Hematopoietic multipotent progenitor cell treated with erythropoietin and hydrocortisone succinate and interleukin-3 and kit ligand, for 17 days (in vitro differentiated cells): Measurements from ENCODE around the gene D2HGDH.

ENCODE experiments used
- DNase-seq: peaks from one replicate; pipeline ENCODE4 v3.0.0-alpha.2; 2015; ENCODE audit warnings: low spot score

D2HGDH gene

DNA sequence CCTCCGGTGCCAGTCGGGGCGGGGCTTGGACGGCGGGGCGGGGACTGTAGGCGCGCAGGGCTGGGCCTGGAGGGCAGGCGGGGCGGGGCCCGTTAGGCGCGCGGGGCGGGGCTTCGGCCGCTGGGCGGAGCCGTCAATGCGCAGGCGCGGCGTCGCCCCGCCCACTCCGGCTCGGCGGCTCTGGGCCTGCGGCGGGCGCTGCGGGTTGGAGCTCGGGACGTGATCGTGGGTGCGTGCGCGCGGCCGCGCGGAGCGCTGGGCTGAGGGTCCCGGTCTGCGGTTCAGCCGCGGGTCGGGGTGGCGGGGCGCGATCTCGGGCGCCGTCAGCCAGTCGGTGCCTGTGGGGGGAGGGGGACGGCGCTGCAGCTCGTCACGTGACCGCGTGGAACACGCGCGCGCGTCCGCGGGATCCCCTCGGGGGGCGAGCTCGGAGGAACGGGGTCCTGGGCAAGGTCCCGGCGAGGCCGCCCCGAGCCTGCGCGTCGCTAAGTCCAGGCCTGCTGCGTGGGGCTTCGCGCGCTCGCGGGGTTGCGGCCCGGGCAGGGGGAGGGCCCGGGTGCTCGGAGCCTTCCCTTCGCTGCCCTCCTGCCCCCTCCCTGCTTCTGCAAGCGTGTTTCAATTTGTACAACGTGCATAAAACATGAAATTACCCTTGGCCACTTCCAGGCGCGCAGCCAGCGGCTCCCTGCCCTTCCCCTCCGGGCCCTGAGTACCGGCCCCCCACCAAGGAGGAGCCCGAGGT is at the start of gene D2HGDH:
Gene D2HGDH, plus strand, starts transcription at position 164 of the 742 bp plus-strand sequence. CDS start 595 bp downstream, outside the sequence.
- peak; percentile 93 for DNase-seq

DNA sequence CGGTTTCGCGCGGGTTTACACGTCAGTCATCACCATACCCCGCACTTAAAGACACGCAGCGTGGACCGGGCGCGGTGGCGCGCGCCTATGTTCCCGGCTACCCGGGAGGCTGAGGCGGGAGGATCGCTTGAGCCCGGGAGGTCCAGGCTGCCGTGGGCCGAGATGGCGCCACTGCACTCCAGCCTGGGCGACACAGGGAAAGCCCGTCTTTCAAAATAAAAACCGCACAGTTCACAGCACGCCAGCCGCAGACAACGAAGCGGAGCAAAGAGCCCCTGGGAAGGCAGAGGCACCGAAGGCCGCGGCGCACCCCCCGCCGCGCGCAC is 48.1 kb upstream of the D2HGDH start:
- peak; percentile 16 for DNase-seq

DNA sequence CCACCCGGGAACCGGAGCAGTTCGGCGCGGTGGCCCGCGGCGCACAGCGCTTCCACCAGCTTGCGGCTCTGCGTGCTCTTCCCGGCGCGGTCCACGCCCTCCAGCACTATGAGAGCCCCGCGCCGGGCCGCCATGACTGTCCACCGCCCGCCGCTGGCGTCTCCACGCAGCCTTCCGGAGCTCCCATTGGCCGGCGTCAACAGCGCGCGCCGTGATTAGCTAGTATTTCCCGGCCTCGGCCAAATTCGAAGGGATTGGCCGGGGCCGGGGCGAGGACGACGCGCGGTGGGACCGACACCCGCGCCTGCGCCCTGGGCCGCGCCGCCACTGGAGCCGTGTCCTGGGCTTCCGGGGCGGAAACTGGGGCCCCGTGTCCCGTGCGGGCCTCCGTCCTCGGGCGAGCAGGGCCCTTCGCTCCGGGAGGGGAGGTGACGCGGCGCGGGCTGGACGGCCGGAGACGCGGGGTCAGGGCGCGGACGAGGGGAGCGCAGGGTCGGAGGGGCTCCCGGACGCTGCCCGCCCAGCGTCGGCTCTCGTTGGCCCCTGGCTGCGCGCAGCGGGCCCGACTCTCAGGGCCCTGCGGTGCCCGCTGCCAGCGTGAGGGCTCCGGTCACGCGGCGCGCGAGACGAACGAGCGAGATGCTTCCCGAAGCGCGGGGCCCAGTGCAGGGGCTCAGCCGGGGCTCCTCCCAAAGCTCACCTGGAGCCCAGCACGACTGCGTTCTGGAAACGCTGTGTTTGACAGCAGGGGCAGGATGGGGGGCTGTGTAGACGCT is 47.6 kb upstream of the D2HGDH start, which contains the start of gene DTYMK:
Gene DTYMK, minus strand, starts transcription at position 166 of the 776 bp plus-strand sequence. Its CDS starts 32 bp downstream, at position 134.
- DNase-seq = peak; percentile 94

DNA sequence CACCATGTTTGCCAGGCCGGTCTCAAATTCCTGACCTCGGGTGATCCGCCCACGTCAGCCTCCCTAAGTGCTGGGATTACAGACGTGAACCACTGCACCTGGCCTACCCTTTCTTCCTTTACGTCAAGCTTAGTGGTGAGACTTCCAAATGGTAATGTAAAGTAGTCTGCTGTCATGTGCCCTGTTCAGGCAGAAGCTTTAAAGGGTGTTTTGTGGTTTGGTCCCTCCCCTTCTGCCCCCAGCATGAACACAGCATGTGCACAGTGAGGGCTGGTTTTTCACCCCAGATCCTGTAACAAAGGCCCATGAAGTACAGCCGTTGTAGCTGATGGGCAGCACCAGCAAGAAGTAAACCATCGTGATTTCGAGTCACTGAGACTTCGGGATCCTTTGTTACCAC is 45.1 kb upstream of the D2HGDH start:
- no peak for DNase-seq

DNA sequence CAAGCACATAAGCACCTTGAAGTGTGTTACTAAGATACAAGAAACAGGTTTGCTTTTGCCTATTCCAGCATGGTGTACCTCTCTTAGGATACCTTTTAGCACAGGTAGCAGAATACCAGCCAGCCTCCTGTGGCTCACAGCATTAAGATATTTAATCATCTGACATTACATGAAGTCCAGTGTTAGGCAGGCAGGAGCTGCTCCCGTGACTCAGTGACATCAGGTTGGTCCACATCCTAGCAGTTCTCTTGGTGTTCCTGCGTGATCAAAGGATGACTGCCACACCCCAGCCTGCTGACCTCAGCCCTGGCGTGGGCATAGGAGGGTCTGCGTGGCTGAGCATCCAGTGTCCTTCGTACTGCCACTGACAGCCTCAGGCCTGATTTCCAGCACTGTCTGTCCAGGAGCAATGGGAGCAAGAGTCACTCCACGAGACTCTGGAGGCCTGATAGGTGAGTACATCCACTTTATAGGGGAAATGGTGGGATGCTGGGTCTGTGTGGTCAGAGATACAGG is 44.2 kb upstream of the D2HGDH start:
- no peak for DNase-seq

DNA sequence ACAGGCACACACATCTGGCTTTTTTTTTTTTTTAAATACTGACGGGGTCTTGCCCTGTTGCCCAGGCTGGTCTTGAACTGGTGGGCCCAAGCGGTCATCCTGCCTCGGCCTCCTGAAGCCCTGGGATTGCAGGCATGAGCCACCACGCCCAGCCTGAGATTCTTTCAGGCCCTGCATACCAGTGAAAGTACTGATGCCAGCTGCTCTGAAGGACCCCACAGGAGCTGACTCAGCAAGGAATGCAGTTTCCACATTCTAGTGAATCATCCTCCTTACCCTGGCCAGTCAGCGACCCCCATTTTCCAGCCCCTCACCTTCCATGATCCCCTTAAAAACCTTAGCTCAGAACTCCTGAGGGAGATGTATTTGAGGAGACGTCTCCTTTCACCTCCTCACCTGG is 42.0 kb upstream of the D2HGDH start:
- DNase-seq = no peak

DNA sequence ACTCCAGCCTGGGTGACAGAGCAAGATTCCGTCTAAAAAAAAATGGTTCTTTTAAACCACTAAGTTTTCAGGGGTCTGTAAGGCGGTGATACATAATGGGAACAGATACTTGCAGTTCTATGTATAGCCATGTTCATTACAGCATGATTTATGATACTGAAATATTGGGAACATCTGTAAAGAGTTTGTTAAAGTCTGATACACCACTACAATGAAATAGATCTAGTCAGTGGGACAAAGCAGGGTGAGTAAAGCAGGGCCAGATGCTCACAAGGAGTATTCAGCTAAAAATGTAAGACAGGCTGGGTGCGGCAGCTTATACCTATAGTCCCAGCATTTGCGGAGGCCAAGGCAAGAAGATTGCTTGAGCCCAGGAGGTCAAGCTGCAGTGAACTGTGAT is 38.8 kb upstream of the D2HGDH start:
- DNase-seq = no peak

DNA sequence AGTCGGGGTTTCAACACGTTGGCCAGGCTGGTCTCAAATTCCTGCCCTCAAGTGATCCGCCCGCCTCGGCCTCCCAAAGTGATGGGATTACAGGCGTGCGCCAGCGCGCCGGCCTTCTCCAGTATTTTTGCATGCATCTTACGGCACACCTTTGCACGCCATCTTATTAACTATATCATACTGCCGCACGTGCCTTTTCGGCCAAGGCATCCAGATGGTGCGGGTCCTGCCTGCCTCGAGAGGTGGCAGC is 33.4 kb upstream of the D2HGDH start:
- DNase-seq = no peak

DNA sequence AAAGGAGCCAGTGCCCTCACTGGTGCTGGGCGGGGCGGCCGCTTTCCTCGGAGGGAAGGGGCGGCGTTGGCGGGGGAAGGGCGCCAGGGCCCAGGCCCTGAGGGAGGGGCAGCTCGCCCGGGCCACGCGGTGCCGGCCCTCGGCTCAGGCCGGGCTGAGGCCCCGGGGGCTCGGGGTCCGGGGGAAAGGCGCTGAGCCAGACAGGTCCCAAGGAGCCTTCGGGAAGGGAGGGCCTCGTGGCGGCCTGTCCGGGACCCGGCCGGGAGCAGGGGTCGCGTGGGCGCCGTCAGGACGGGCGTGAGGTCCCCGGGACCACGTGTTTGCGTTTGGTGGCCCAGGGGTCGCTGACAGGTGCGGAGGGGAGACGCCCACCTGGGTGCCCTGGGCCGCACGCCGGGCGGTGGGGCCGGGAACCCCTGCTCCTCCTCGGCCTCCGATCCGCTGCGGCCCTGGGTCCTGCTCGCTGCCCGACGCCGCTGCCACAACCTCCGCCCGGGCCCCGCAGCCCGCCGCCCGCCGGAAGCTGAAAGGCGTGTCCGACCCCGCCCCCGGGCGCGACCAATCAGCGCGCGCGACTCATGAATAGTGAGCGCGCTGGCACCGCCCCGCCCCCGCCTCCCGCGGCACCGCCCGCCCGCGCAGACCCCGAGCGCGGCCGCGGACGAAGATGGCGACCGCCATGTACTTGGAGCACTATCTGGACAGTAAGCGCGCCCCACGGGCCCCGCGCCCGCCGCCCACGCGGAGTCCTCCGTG is 32.9 kb upstream of the D2HGDH start, which contains the start of gene ING5:
Gene ING5, plus strand, starts transcription at position 641 of the 756 bp plus-strand sequence. Its CDS starts 27 bp downstream, at position 668.
- peak; percentile 93 for DNase-seq

DNA sequence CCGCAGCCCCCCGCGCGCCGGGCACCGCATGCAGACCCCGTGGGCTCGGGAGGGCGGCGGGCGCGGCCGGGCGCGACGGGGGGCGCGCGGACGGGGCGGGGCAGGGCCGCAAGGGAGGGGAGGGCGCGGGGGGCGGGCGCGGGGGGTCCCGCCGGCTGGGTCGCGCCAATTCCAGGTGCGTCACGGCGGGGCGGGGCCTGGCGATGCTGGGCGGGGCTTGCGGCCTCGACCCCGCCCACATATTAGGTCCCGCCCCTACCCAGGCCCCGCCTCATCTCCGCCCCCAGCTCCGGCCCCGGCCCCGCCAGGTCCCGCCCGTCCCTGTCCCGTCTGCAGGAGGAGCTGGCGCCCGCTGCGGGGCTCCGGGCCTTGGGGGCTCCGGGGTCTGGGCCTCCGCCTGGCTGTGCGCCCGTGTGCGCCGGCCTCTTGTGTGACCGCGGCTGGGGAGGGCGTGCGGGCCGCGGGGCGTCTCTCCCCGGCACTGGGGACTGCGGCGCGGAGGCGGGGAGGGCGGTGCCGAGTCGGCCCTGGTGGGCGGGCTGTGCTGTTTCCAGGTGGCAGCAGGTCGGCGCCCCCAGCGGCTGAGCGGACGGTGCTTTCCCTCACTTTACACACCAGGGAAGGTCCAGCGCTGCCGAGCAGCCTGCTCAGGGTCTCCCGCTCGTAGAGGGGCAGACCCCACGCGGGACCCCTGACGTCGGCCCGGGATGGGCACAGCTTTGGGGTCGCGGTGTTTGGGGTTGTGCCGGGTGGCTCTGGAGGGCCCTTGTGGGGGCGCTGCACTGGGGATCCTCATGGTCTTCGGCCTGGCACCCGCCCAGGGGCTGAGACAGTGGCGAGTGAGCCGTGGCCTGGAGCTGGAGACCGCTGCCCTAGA is 32.0 kb upstream of the D2HGDH start:
- peak; percentile 86 for DNase-seq

DNA sequence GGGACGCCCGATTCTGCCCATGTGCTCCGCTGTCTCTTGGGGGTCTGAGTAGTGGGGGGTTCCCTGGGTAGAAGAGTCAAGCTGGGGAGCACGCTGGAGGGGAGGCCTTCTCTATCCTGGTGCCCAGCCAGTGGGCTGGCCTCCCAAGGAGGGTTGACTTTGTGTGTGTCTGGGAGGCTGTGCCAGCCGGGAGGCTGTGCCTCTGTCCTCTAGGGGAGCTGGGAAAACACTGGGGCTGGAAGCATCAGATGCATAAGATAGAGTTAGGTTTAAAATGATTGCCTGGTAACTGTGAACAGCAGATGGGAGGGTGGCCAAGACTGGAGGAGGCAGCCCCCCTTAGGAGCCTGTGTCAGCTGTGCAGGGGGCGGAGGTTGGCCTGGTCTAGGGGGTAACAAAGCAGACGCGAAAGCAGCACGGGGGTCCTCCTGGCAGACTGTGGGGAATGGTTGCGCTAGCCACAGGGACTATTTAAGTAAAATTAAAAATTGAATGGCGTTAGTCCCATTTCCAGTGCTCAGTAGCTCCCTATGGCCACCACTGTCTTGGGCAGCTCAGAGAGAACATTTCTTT is 31.3 kb upstream of the D2HGDH start:
- DNase-seq = no peak

DNA sequence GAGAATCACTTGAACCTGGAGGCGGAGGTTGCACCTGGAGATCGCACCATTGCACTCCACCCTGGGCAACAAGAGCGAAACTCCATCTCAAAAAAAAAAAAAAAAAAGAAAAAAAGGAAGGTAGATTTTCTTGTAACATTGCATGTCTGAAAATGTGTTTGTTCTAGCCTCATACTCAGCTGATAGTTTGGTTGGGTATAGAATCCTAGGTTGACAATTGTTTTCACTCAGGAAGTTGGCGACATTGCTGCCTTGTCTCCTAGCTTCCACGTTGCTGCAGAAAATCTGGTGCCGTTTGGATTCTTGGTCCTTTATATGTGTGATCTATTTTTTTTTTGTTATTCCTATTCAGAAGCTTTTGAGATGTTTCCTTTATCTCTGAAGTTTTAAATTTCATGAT is 27.9 kb upstream of the D2HGDH start:
- no peak for DNase-seq

DNA sequence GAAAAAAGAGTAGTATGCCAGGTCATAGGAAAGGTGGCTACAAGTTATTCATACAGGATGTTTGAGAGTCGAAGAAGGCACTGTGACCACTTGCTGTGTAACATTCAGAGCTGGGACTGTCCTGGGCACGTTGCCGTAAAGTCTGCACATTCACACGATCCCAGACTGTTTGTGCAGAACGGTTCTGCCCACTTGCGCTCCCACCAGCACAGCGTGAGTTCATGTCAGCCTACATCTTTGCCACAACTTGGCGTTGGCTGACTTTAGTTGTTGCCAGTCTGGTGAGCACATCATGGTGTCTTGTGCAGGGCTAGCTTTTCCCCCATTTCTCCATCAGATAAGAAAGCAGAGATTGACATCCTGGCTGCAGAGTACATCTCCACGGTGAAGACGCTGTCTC is 25.6 kb upstream of the D2HGDH start:
- no peak for DNase-seq

DNA sequence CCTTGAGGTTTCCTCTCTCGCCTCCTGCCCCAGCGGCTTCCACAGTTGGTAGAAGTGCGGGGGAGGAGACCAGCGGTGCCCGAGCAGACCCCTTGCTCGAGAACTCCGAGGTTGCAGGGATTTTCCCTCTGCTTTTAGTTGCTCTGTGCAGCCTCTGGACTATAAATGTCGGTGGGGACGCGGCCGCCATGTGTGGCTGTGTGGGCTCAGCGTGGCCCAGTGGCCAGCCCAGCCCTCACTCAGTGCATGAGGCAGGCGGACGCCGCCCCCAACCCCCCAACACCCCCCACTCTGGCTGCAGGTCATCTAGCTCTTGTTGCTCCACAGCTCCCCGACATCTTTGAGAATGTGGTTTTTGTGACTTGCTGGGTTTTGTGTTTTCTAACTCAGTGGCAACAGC is 15.3 kb upstream of the D2HGDH start:
- no peak for DNase-seq

DNA sequence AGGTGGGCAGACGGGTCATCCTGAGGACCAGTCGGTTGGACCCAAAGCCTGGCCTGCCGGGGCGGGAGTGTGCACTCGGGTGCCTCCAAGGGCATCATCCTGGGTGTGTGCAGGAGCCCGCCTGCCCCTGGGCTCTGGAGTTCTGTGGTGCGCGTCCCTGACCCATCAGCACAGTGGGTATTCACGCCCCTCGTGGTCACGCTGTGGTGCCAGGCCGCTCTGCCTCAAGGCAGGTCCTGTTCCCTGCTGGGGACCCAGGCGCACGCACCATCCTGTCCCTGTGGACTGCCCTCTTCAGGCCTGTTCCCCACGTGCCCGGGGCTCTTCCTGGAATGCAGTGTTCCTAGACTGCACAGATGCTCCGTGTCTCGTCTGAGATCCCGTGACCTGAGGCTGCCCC is 14.3 kb upstream of the D2HGDH start:
- no peak for DNase-seq

DNA sequence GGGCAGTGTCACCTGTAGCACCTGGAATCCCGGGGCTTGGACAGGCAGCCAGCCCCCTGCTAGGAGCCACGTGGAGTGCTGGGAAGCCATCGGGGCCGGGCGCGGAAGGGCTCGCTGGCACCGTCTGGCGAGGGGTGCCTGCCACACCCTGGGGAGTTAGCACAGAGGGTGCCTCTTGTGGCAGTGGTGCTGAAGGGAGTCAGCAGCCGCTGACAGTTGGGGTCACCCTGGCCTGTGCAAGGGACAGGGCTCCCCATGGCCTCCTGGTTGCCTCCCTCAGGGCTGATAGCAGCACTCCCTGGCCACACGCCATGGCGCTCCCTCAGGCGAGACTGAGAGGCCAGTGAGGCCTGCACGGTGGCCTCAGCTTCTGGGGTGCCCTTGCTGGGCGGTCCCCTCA is 13.9 kb upstream of the D2HGDH start:
- DNase-seq = no peak

DNA sequence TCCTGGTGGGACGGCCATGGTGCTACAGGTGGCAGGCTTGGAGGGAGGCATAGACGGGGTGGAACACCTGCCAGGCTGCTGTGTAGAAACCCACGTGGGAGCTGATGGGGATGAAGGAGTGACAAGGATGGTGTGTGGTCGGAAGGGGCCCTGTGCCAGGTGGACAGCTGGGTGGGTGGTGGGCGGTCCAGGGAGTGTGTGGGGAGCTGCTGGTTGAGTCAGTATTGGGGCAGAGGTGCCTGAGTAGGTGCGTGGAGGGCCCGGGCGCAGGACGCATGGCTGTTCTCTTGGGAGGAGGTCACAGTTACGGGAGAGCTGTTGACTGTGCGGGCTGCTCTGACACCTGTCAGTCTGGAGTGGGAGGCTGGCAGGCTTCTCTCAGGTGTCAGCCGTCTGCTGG is 12.6 kb upstream of the D2HGDH start:
- DNase-seq = no peak

DNA sequence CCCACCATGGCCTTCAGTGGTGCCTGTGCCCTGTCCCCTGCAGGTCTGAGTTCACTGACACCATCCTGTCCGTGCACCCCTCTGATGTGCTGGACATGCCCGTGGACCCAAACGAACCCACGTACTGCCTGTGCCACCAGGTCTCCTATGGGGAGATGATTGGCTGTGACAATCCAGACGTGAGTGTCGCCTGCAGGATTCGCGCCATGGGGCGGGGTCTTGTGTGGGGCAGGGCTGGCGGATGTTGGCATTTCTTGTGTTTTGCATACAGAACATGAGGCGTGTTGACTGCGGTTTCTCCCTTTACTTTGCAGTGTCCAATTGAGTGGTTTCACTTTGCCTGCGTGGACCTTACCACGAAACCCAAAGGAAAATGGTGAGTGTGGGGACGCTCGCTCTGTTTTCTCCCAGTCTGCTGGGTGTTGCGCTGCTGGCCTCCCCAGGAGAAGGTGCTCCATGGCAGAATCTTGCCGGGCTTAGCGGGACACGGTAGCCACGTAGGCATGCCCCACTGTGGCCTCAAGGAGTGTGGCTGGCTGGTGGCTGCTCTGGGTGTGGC is 11.5 kb upstream of the D2HGDH start:
- DNase-seq = no peak

DNA sequence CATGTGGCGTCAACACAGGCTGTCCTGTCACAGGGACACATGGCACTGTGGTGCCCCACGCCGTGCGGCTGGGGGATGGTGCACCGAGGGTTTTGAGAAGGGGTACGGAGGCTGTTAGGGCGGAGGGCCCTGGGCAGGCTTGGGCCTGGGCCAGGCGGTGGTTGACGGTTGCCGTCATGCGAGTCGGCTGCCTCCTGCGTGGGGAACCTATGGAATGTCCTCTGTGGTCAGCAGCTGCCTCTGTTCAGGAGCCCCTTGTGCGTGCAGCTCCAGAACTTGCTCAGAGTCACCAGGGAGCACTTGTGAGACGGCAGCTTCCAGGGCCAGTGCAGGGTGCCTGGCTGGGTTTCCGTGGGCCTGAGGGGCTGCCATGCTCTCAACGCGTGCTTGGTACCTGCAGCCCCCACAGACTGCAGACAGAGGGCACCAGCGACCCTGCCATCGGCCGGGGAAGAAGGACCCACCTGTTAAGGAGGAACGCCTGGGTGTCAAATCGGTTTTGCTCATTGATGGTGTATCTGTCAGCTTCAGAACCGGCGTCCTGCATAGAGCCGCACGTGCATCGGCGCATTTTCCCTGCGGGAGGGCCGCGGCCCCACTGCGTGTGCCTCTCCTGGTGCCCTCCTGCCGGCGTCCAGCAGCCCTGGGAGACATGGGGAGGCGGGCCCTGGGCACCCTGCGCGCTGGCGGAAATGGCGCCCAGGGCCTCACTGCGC is 10.0 kb upstream of the D2HGDH start:
- no peak for DNase-seq
